HG03039 (cell line): ENCODE measurements around the gene RNF41.

Experiments used
- ATAC-seq: cut with Tn5 transposase; IDR thresholded peaks from one replicate; pipeline ENCODE4 v1.9.1; 2021; ENCODE audit warnings: mild to moderate bottlenecking, moderate library complexity; ENCODE audit not compliant: unreplicated experiment

RNF41 gene

GRCh38 chr12:56244494-56244893 lies 22.8 kb upstream of the RNF41 start:
- ATAC-seq: no peak

GRCh38 chr12:56243731-56244181 lies 22.0 kb upstream of the RNF41 start:
- no peak for ATAC-seq

GRCh38 chr12:56242986-56243385 lies 21.3 kb upstream of the RNF41 start:
- ATAC-seq: no peak

GRCh38 chr12:56241424-56242303 lies 19.9 kb upstream of the RNF41 start:
- no peak for ATAC-seq

GRCh38 chr12:56237552-56237951 lies 15.8 kb upstream of the RNF41 start:
- ATAC-seq: no peak

- no peak for ATAC-seq
Measured at GRCh38 chr12:56236985-56237384, 15.3 kb upstream of the RNF41 start.

GRCh38 chr12:56236091-56236490 lies 14.4 kb upstream of the RNF41 start:
- no peak for ATAC-seq

GRCh38 chr12:56234746-56235436 lies 13.2 kb upstream of the RNF41 start:
- ATAC-seq: no peak

- no peak for ATAC-seq
Measured at GRCh38 chr12:56231184-56231582, 9.5 kb upstream of the RNF41 start.

- ATAC-seq: no peak
Measured at GRCh38 chr12:56230432-56231183, 8.9 kb upstream of the RNF41 start.

GRCh38 chr12:56229916-56230431 lies 8.3 kb upstream of the RNF41 start, which contains the start of gene SLC39A5:
Gene SLC39A5, plus strand, starts transcription at chr12:56230051. Its CDS starts 1,224 bp downstream, at chr12:56231275.
- ATAC-seq: no peak

- no peak for ATAC-seq
Measured at GRCh38 chr12:56229082-56229481, 7.4 kb upstream of the RNF41 start.

GRCh38 chr12:56224954-56225353 lies 3.2 kb upstream of the RNF41 start:
- ATAC-seq: no peak

GRCh38 chr12:56224102-56224701 lies 2.5 kb upstream of the RNF41 start, which contains the start of gene NABP2:
Gene NABP2, plus strand, starts transcription at chr12:56224342. Its CDS starts 515 bp downstream, at chr12:56224857.
- ATAC-seq: peak; percentile 77

- ATAC-seq: no peak
Measured at GRCh38 chr12:56223571-56224101, 1.9 kb upstream of the RNF41 start.

- no peak for ATAC-seq
Measured at GRCh38 chr12:56222531-56222895, 791 bp upstream of the RNF41 start.

- ATAC-seq: no peak
Measured at GRCh38 chr12:56221232-56221756, 428 bp downstream of the RNF41 start.

- ATAC-seq: no peak
Measured at GRCh38 chr12:56220611-56221231, 1.0 kb downstream of the RNF41 start.

- no peak for ATAC-seq
Measured at GRCh38 chr12:56219840-56220239, 1.9 kb downstream of the RNF41 start.

GRCh38 chr12:56216461-56216860 lies 5.3 kb downstream of the RNF41 start:
- no peak for ATAC-seq
